Activated CD4-positive, alpha-beta T cell treated with anti-CD3 and anti-CD28 coated beads for 1 hour (primary cell): ENCODE results near the gene VSIG10L2.
A peak's percentile ranks its signal among the peaks of the same experiment; 100 is the strongest.

Experiments used
- DNase-seq: peaks from one replicate; pipeline ENCODE4 v3.0.0-alpha.2; 2020

Gene VSIG10L2

DNA sequence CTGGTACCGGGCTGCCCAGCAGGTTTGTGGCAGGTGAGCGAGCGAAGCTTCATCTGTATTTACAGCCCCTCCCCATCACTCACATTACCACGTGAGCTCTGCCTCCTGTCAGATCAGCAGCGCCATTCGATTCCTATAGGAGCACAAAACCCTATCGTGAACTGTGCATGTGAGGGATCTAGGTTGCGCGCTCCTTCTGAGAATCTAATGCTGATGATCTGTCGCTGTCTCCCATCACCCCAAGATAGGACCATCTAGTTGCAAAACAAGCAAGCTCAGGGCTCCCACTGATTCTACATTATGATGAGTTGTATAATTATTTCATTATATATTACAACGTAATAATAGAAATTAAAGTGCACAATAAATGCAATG is 15.8 kb upstream of the VSIG10L2 start:
- no peak for DNase-seq

GRCh38 chr11:125931116-125931515 is 14.7 kb upstream of the VSIG10L2 start:
- no peak for DNase-seq

DNA sequence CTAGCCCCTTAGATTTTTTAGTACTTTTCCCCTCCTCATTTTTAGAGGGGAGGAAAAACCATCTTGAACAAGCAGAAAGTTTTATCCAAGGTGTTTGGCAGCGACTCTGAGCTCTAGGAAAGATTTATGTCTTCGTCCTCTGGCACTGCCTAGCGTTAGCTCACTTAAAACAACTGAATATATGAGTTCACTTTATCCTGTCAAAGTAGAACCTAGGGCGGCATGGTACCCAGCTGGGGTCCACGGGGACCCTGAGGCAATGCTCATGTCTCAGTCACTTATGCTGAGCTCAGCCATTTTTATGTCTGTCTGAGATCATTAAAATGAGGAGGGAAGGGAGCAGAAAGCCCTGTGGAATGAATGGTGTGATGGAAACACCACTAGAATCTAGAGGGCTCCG is 14.2 kb upstream of the VSIG10L2 start:
- no peak for DNase-seq

GRCh38 chr11:125932301-125932700 is 13.5 kb upstream of the VSIG10L2 start:
- no peak for DNase-seq

DNA sequence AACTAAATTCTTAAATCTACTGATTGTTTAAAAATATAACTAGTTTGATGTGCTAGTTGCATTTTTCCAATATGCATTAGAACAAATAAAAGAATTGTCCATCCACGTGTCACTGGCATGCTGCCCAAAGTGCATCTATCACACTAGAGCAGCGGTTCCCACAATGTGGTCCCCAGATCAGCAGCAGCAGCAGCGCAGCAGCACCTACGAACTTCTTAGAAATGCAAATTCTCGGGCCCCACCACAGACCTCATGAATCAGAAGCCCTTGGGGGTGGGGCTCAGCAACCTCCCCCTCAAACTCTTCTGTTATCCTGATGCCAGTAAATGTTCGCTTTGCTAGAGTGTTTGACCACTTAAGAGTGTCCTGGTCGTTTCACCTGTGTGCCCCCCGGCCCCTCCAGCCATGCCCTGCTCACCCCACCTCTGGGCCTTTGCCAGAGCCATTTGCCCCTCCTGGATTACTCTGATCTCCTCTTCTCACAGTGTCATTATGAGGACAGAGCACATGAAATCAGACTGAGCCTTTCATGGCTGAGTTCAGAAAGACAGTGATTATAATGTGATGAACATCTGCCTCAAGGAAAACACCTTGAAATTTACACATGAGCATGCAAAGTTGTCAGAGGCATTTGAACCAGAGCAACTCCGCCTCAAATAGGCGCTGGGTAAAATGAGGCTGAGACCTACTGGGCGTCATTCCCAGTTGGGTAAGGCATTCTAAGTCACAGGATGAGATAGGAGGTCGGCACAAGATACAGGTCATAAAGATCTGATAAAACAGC is 12.6 kb upstream of the VSIG10L2 start:
- no peak for DNase-seq

GRCh38 chr11:125934473-125934872 is 11.4 kb upstream of the VSIG10L2 start:
- no peak for DNase-seq

DNA sequence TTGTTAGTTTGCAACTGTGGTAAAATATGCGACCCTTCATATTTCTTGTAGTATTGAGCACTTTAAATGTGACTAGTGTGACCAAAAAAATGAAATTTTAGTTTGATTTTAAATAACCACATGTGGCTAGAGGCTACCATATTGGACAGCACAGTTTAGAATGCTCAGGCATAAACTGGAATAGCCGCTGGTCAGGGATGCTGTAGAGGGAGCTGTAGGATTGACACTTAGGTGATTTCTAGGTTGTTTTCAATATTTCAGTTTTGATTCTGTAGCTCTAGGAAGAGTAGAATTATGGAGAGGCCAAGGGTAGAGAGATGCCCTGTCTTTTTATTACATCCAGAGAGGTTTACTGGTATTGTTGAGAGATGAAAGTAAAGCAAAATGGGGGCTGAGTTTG is 10.8 kb upstream of the VSIG10L2 start:
- no peak for DNase-seq

- no peak for DNase-seq
These were observed 10.1 kb upstream of the VSIG10L2 start for GRCh38 chr11:125935618-125936199.

DNA sequence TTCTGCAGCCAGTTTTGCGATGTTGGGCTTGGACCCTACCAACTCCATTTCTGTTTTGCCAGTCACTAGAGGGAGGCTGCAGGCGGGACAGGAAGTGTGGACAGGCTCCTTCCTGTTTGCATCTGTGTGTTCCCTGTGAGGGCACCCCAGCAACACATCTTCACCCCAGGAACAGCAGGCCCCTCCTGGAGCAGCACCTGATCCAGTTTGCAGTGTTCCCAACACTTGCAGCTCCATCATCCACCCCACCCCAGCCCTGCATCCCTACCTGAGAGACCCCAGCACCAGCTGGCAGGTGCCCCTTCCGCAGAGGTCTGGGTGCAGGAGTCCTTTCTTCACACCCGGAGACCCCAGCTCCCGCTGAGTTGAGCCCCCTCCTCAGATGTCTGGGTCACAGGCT is 7.4 kb upstream of the VSIG10L2 start:
- no peak for DNase-seq

- DNase-seq: no peak
These were observed 6.7 kb upstream of the VSIG10L2 start for GRCh38 chr11:125939081-125939521.

DNA sequence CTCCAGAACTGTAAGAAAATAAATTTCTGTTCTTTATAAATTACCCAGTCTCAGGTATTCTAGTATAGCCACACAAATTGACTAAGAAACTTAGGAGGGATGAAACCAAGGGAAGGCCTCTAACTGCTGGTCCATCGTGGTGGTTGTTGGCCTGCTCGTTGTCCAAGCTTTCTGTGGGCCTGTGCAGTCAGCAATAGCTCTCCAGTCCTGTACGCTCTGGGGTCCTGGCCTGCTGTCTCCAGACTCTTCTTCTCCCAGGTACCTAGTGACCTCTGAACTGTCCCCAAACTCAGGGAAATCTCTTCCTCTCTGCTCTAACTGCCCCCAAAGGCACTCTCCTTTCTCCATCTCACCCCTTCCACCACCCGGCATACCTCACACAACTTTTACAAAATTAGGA is 5.7 kb upstream of the VSIG10L2 start:
- no peak for DNase-seq

- DNase-seq: no peak
These were observed 4.6 kb upstream of the VSIG10L2 start for GRCh38 chr11:125941267-125941618.

DNA sequence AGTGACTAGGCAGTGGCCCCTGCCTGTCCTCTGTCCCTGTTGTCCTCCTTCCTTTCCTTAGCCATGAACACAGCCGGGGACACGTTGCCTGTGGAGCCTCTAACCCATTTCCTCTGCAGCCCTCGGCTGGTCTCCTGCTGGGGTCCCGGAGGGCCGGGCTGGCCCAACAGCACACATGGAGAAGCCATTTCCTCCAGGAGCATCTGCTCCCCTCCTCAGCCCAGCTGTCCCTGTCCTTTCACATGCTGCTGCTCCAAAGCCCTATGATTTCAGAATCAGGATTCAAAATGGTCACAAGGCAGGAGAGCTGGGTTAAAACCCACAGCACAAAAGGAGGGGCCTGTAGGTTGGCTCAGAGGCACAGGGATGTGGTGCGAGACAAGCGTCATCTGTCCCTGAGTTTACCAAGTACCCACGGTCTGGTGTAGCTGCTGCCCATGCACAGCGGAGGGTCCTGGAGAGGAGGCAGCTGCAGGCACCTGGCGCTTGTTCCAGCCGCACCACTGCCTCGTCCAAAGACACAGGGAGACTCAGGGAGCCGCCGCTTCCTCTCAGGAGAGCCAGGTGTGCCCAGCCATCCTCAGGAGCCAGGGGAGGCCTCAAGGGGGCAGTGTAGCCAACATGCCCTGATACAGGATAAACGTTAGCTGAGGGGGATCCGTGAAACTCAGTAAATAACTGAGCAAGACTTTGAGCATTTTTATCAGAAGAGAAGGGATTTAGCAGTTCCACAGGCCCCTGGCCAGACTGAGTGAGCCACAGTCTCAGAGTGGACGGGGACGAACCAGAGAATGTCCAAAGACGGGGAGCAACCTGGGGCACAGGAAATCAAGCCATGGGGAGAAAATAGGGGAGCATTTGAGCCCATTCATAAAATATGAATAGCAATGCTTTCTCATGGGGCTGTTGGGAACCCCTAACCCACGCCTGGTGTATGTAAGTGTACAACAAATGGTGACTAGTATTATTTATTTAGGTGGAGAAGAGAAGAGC is 3.9 kb upstream of the VSIG10L2 start:
- DNase-seq: peak; percentile 23

- DNase-seq: no peak
These were observed 2.9 kb upstream of the VSIG10L2 start for GRCh38 chr11:125942771-125943428.

- no peak for DNase-seq
These were observed 2.0 kb upstream of the VSIG10L2 start for GRCh38 chr11:125943661-125944349.

DNA sequence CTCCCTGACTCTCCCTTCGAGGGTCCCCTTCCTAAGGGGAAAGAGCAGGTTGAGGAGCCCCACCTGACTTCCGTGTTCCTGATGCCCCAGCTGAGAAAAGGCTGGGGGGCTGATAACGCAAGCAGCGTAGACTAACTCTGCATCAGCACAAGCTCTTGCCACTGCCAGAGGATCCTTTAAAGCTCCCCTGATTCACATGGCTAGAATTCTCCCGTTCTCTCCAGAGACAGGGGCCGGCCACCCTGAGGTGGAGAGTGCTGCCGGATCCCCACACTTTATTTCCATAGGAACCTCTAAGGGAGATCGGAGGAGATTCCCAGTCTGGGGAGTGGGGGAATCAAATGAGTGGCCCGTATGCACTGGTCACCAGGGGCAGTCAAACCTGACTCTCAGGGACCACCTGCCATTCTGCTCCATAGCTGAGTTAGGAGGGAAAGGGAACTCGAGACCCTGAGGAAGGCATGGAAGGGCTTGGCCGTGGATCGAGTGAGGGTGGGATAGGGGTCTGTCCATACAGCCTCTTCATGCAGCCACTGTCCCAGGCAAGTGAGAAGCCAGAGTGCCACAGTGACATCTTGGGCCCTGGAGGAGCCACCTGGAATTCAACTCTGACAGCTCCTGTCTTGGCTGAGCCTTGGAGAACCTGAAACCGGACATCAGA is 1.4 kb upstream of the VSIG10L2 start:
- DNase-seq: no peak

GRCh38 chr11:125945011-125945796 is 640 bp upstream of the VSIG10L2 start:
- no peak for DNase-seq

DNA sequence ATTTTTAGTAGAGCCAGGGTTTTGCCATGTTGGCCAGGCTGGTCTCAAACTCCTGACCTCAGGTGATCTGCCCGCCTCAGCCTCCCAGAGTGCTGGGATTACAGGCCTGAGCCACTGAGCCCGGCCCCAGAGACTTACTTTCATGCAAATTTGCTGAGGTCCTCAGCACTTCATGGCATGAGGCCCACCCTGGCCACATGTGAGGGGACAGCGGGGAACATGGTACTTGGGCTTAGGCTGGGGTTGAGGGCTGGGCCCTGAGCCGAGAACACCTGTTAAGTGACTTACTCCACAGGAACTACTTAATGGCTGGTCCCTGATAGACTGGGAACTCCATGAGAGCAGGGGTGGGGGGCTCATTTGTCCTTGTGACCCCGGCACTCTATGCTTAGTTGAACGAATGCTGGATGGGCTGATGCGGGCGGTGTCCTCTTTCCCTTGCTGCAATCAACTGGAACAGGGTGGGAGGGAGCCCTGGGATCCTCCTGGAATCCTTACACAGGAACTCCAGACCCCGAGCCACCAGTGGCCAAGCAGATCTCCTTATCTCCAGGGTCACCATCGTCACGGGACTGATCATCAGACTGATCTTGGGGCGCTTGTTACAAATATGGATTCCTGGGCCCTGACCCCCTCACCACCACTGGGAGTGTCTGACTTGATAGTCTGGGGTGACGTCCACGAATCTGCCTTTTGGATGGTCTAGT is 1.0 kb downstream of the VSIG10L2 start:
- DNase-seq: no peak

GRCh38 chr11:125947419-125948277 is 1.8 kb downstream of the VSIG10L2 start:
- DNase-seq: no peak
